OCI-LY7 (cell line): ENCODE results near the gene ZNF668.

Experiments used
- EZH2phosphoT487 ChIP-seq: fragments of 200-600 bp; sonication (generic); IDR thresholded peaks from 2 replicates; pipeline ENCODE4 v1.6.1; 2018; ENCODE audit warnings: low read depth, borderline replicate concordance, mild to moderate bottlenecking, mixed run types, antibody characterized with exemption, low read length, moderate library complexity, mixed read lengths
- TF ChIP-seq, protein P1 (sequence below): fragments of 200-600 bp; sonication (generic); conservative IDR thresholded peaks from 2 replicates; pipeline ENCODE4 v1.5.1; 2014; ENCODE audit warnings: mild to moderate bottlenecking, antibody characterized with exemption, low read length, moderate library complexity, mixed read lengths

DNA sequence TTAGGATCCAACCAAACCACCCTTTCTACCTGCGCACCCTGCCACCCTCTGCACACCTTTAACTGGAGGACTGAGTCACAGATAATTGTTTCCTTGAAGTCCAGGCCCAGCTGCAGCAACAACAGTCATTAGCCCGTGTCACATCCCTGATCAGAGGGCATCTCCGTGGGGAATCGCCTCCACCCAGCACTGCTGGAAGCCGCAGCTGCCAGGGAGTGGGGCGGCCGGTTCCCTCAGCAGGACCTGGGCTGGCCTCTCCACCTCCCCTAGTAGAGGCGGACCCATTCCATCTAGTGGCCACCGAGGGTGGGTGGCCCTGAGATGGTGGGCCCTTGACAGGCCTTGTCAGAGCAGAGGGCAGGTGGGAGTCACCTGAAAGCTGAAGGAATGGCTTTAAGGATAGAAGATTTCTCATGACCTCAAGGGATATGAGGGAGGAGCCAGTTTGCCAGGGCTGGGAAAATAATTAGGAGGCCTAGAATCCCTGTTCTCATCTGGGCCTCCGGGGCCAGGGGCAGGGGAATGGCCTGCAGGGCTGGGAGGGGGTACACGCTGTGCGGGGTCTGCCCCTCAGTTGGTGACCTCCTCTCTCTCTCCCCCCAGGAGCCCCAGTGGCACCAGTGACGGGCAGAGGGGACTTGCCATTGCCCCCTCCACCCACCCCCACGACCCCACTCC, 8.5 kb upstream of the ZNF668 start:
- TF ChIP-seq, protein P1, sequence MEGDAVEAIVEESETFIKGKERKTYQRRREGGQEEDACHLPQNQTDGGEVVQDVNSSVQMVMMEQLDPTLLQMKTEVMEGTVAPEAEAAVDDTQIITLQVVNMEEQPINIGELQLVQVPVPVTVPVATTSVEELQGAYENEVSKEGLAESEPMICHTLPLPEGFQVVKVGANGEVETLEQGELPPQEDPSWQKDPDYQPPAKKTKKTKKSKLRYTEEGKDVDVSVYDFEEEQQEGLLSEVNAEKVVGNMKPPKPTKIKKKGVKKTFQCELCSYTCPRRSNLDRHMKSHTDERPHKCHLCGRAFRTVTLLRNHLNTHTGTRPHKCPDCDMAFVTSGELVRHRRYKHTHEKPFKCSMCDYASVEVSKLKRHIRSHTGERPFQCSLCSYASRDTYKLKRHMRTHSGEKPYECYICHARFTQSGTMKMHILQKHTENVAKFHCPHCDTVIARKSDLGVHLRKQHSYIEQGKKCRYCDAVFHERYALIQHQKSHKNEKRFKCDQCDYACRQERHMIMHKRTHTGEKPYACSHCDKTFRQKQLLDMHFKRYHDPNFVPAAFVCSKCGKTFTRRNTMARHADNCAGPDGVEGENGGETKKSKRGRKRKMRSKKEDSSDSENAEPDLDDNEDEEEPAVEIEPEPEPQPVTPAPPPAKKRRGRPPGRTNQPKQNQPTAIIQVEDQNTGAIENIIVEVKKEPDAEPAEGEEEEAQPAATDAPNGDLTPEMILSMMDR: no peak
- no peak for TF ChIP-seq EZH2phosphoT487
